C4-2B (cell line): Measurements from ENCODE around the gene NFE2L1.

ENCODE experiments used
- CTCF ChIP-seq: fragments of 450-650 bp; conservative IDR thresholded peaks from 2 replicates; pipeline ENCODE4 v1.5.1; 2017; ENCODE audit warnings: mild to moderate bottlenecking
- ZFX ChIP-seq: fragments of 450-650 bp; IDR thresholded peaks from 2 replicates; pipeline ENCODE4 v1.6.1; 2017

GRCh38 chr17:48012151-48012520, 36.0 kb upstream of the NFE2L1 start:
- TF ChIP-seq CTCF = no peak
- no peak for TF ChIP-seq ZFX
